Ishikawa (cell line): ENCODE data around the gene APLP1.

Experiments
- CEBPB ChIP-seq: IDR thresholded peaks from 2 replicates; pipeline ENCODE4 v1.6.1; 2012
- CREB1 ChIP-seq: IDR thresholded peaks from 2 replicates; pipeline ENCODE4 v1.6.1; 2012; ENCODE audit warnings: low read depth
- EGR1 ChIP-seq: IDR thresholded peaks from 2 replicates; pipeline ENCODE4 v1.6.1; 2012
- EP300 ChIP-seq: IDR thresholded peaks from 2 replicates; pipeline ENCODE4 v1.6.1; 2012; ENCODE audit warnings: borderline replicate concordance
- RAD21 ChIP-seq: IDR thresholded peaks from 2 replicates; pipeline ENCODE4 v1.6.1; 2012; ENCODE audit warnings: low read depth
- REST ChIP-seq: IDR thresholded peaks from 2 replicates; pipeline ENCODE4 v1.6.1; 2012; ENCODE audit warnings: low read depth, mild to moderate bottlenecking
- TAF1 ChIP-seq: IDR thresholded peaks from 2 replicates; pipeline ENCODE4 v1.6.1; 2012; ENCODE audit warnings: low read depth, mild to moderate bottlenecking
- YY1 ChIP-seq: IDR thresholded peaks from 2 replicates; pipeline ENCODE4 v1.6.1; 2012; ENCODE audit warnings: low read depth
- TF ChIP-seq, protein P1 (sequence below): IDR thresholded peaks from 2 replicates; pipeline ENCODE4 v1.6.1; 2012

DNA sequence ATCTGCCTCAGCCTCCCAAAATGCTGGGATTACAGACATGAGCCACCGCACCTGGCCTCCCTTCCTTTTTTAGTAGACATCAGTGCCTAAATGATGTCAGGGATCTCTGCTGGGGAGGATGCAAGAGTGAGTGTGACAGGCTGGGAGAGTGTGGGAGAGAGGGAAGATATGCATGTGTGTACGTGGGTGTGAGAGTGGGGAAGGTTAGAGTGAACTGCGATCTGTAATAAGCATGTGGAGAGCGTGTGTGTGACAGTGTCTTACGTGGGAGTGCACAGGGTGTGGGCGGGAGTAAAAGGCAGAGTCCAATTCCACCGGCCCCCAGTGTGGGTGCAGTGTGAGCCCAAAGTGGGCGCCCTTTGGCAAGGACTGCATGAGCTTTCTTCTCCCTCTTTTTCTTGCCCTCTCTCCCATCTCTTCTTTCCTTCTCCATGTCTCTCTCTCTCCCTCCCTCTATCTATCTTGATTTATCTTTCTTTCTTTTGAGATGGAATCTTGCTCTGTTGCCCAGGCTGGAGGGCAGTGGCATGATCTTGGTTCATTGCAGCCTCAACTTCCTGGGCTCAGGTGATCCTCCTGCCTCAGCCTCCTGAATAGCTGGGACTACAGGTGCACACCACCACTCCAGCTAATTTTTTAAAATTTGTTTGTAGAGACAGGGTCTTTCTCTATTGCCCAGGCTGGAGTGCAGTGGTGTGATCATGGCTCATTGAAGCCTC, 15.2 kb upstream of the APLP1 start:
- TF ChIP-seq RAD21 (no peak), YY1 (no peak), CREB1 (no peak), REST (no peak), EGR1 (no peak), EP300 (no peak), CEBPB (no peak), TAF1 (no peak)
- TF ChIP-seq, protein P1, sequence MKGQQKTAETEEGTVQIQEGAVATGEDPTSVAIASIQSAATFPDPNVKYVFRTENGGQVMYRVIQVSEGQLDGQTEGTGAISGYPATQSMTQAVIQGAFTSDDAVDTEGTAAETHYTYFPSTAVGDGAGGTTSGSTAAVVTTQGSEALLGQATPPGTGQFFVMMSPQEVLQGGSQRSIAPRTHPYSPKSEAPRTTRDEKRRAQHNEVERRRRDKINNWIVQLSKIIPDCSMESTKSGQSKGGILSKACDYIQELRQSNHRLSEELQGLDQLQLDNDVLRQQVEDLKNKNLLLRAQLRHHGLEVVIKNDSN: no peak
